Tibial nerve (tissue), 3 donors: ENCODE measurements around the gene FOXJ3.

Source experiments
- CTCF ChIP-seq, 5 experiments: fragments of 200-600 bp in 3 of 5; fragments of 450-650 bp in 2 of 5; sonication (generic) in 3 of 5; IDR thresholded peaks; one replicate each; pipeline ENCODE4 v1.5.1; 2016 to 2019; ENCODE audit warnings: antibody characterized with exemption in 5 of 5, mild to moderate bottlenecking in 3 of 5, moderate library complexity in 2 of 5
- POLR2A ChIP-seq, 2 donors: fragments of 450-650 bp; IDR thresholded peaks; one replicate each; pipeline ENCODE4 v1.6.1; 2017; ENCODE audit warnings: antibody characterized with exemption in 2 of 2, mild to moderate bottlenecking in 2 of 2, moderate library complexity in 2 of 2

GRCh38 chr1:42328916-42329496 lies 6.0 kb downstream of the FOXJ3 start:
- TF ChIP-seq POLR2A (IDR thresholded peaks at IDR 0.05) (no peak), CTCF (IDR thresholded peaks at IDR 0.05) (no peak)
